Neuron (in vitro differentiated cells): ENCODE data around the gene MYLK4.

ENCODE experiments used
- H2AFZ ChIP-seq: one replicate; pipeline ENCODE4 v1.6.1; 2013; ENCODE audit warnings: low read depth, mild to moderate bottlenecking, inconsistent platforms, low read length, moderate library complexity
- H3K27me3 ChIP-seq: one replicate; pipeline ENCODE4 v1.6.1; 2013; ENCODE audit warnings: low read length; ENCODE audit not compliant: insufficient read depth
- H3K36me3 ChIP-seq: one replicate; pipeline ENCODE4 v1.6.1; 2013; ENCODE audit warnings: low read length; ENCODE audit not compliant: insufficient read depth
- H3K4me1 ChIP-seq: one replicate; pipeline ENCODE4 v1.6.1; 2013; ENCODE audit warnings: low read length; ENCODE audit not compliant: insufficient read depth
- H3K4me3 ChIP-seq: 2 replicates; pipeline ENCODE4 v1.5.1; 2013; ENCODE audit warnings: mild to moderate bottlenecking, low read length, moderate library complexity
- H3K9me3 ChIP-seq: one replicate; pipeline ENCODE4 v1.6.1; 2013; ENCODE audit warnings: low read length

The MYLK4 gene

GRCh38 chr6:2625581-2625980, 125.1 kb downstream of the MYLK4 start:
- no peak overlapping the region for H3K4me3 ChIP-seq
- H2AFZ ChIP-seq: no peak overlapping the region
- H3K36me3 ChIP-seq: no peaks in the 10 kb centered on the region
- no peaks in the 10 kb centered on the region for H3K9me3 ChIP-seq
- H3K27me3 ChIP-seq: peaks cover 14% of the 10 kb centered on the region
- no peaks in the 10 kb centered on the region for H3K4me1 ChIP-seq

- Histone ChIP-seq H3K4me1 (no peaks in the 10 kb centered on the region), H3K36me3 (no peaks in the 10 kb centered on the region), H3K27me3 (peaks cover 16% of the 10 kb centered on the region), H3K9me3 (no peaks in the 10 kb centered on the region), H3K4me3 (no peak overlapping the region), H2AFZ (no peak overlapping the region)
Measured at GRCh38 chr6:2624177-2624576, 126.5 kb downstream of the MYLK4 start.

DNA sequence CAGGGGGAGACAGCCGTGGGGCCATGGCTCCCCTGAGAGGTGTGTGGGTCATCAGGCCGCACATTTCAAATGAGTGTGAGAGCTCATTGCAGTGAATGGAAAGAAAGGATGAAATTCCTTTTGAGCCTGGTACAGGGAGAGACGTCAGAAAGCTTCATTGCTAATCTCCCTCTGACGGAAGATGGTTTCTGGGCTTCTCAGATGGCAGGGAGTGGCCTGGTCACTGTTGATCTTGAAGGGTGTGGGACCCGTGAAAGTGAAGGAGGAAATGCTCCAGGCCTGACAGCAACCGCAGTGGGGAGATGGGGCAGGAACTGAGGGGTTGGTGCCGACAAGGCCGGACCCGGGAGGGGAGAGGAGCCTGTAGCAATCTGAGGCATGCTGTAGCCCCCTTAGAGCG, 127.4 kb downstream of the MYLK4 start:
- Histone ChIP-seq H3K4me3 (no peak overlapping the region), H3K9me3 (no peaks in the 10 kb centered on the region), H3K36me3 (no peaks in the 10 kb centered on the region), H2AFZ (no peak overlapping the region), H3K27me3 (peaks cover 15% of the 10 kb centered on the region), H3K4me1 (no peaks in the 10 kb centered on the region)

GRCh38 chr6:2622671-2623070, 128.1 kb downstream of the MYLK4 start:
- no peaks in the 10 kb centered on the region for H3K36me3 ChIP-seq
- no peak overlapping the region for H3K4me3 ChIP-seq
- no peaks in the 10 kb centered on the region for H3K4me1 ChIP-seq
- H2AFZ ChIP-seq: no peak overlapping the region
- peaks cover 16% of the 10 kb centered on the region for H3K27me3 ChIP-seq
- H3K9me3 ChIP-seq: no peaks in the 10 kb centered on the region

DNA sequence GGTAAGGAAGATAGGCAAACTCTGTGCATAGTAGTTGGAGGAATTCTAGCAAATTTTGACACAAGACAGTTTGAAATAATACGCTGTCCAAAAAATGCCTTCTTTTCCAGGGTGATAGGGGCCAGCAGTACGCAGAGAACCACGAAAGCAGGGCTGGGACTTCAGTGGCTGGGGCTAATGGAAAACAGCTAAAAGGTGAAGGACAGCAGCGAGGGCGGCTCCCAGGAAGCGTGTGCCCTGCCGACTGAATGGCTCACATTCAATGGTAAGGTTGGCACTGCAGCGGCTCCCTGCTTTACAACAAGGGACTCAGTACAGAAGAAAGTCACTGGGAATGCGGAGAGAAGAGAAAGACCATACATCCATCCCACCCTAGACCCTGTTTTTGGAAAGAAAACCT, 131.1 kb downstream of the MYLK4 start:
- Histone ChIP-seq H3K4me1 (no peaks in the 10 kb centered on the region), H3K4me3 (no peak overlapping the region), H3K27me3 (peaks cover 14% of the 10 kb centered on the region), H3K36me3 (no peaks in the 10 kb centered on the region), H2AFZ (no peak overlapping the region), H3K9me3 (no peaks in the 10 kb centered on the region)

GRCh38 chr6:2617729-2618128, 133.0 kb downstream of the MYLK4 start:
- Histone ChIP-seq H3K36me3 (no peaks in the 10 kb centered on the region), H3K4me3 (no peak overlapping the region), H3K9me3 (no peaks in the 10 kb centered on the region), H3K27me3 (peaks cover 11% of the 10 kb centered on the region), H2AFZ (no peak overlapping the region), H3K4me1 (no peaks in the 10 kb centered on the region)

- Histone ChIP-seq H3K4me3 (no peak overlapping the region), H2AFZ (no peak overlapping the region), H3K27me3 (peaks cover 6% of the 10 kb centered on the region), H3K36me3 (no peaks in the 10 kb centered on the region), H3K4me1 (no peaks in the 10 kb centered on the region), H3K9me3 (no peaks in the 10 kb centered on the region)
Measured at GRCh38 chr6:2616811-2617210, 133.9 kb downstream of the MYLK4 start.

GRCh38 chr6:2615251-2615650, 135.5 kb downstream of the MYLK4 start:
- no peak overlapping the region for H2AFZ ChIP-seq
- no peaks in the 10 kb centered on the region for H3K36me3 ChIP-seq
- no peaks in the 10 kb centered on the region for H3K4me1 ChIP-seq
- H3K27me3 ChIP-seq: peaks cover 5% of the 10 kb centered on the region
- no peak overlapping the region for H3K4me3 ChIP-seq
- no peaks in the 10 kb centered on the region for H3K9me3 ChIP-seq

DNA sequence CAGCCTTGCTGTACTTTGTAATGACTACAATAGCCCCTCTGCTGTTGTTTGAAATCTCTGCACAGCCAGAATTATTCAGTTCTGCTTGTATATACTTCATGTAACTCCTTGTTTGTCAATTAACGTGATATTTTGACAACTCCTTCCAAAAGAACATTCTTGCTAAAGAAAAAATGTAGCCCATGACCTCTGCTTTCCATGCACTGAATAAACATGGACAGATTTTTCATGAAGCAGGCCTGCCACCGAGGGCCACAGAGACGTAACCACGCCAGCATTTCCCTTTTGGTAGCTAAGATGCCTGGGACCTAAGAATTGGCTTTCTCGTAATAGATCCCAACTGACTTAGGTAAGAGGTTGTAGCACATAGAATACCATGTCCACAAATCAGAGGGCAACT, 135.9 kb downstream of the MYLK4 start:
- H3K27me3 ChIP-seq: peaks cover 5% of the 10 kb centered on the region
- no peaks in the 10 kb centered on the region for H3K9me3 ChIP-seq
- H3K4me1 ChIP-seq: no peaks in the 10 kb centered on the region
- no peaks in the 10 kb centered on the region for H3K36me3 ChIP-seq
- H3K4me3 ChIP-seq: no peak overlapping the region
- H2AFZ ChIP-seq: no peak overlapping the region

DNA sequence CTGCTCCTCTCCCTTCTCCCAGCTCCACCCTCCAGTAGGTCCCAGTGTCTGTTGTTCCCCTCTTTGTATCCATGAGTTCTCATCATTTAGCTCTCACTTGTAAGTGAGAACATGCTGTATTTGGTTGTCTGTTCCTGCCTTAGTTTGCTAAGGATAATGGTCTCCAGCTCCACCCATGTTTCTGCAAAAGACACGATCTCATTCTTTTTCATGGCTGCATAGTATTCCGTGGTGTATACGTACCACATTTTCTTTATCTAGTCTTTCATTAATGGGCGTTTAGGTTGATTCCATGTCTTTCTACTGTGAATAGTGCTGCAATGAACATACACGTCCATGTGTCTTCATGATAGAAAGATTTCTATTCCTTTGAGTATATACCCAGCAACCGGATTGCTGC, 136.6 kb downstream of the MYLK4 start:
- Histone ChIP-seq H3K9me3 (no peaks in the 10 kb centered on the region), H3K4me3 (no peak overlapping the region), H2AFZ (no peak overlapping the region), H3K36me3 (no peaks in the 10 kb centered on the region), H3K4me1 (no peaks in the 10 kb centered on the region), H3K27me3 (peaks cover 3% of the 10 kb centered on the region)
